Panc1 (cell line): ENCODE measurements around the gene SRXN1. TPM values are rescaled to one million over a fixed set of nuclear protein-coding genes. Genes with fewer than 3 reads are reported as not detected.

Experiments
- ATAC-seq: fragments of 200-7000 bp; cut with Tn5 transposase; 2 replicates; pipeline ENCODE4 v1.9.1; 2020; ENCODE audit warnings: mild to moderate bottlenecking, moderate library complexity
- BruUV-seq: library from RNA; stranded (reverse); fragments of 400-500 nt; replicated peaks from 2 replicates; lab custom pipeline; 2021; lab: Mats Ljungman, UMichigan
- CTCF ChIA-PET: fragments of 300-600 bp; sonication (Branson Sonifier 250); formaldehyde crosslinking; loops from one replicate; lab custom pipeline; 2022; ENCODE audit warnings: antibody characterized with exemption; lab: Charles Lee
- POLR2A ChIA-PET: fragments of 300-600 bp; sonication (Branson Sonifier 250); formaldehyde crosslinking; loops from one replicate; lab custom pipeline; 2022; ENCODE audit warnings: antibody characterized with exemption; lab: Charles Lee
- DNase-seq: peaks from one replicate; pipeline ENCODE4 v3.0.0-alpha.2; 2010; ENCODE audit warnings: low read depth, low spot score
- H3K27ac ChIP-seq: 2 replicates; pipeline ENCODE4 v1.5.1; 2011; ENCODE audit warnings: mild to moderate bottlenecking, low read length, inconsistent platforms
- H3K27me3 ChIP-seq: fragments of 200-500 bp; sonication (Bioruptor generic); 2 replicates; pipeline ENCODE4 v1.6.0; 2014; ENCODE audit warnings: low read length, inconsistent platforms; ENCODE audit not compliant: control insufficient read depth, insufficient read depth
- H3K36me3 ChIP-seq: fragments of 200-500 bp; sonication (Bioruptor generic); 2 replicates; pipeline ENCODE4 v1.5.1; 2014; ENCODE audit warnings: inconsistent platforms, mild to moderate bottlenecking, low read length, moderate library complexity; ENCODE audit not compliant: control insufficient read depth, insufficient read depth
- H3K4me1 ChIP-seq: 2 replicates; pipeline ENCODE4 v1.5.1; 2011; ENCODE audit warnings: inconsistent platforms, mild to moderate bottlenecking, low read length, moderate library complexity; ENCODE audit not compliant: control insufficient read depth, insufficient read depth
- H3K4me3 ChIP-seq, 2 experiments: 2 replicates each; pipeline ENCODE4 v1.5.1; 2011 to 2012; ENCODE audit warnings: low read depth in 2 of 2, low read length in 2 of 2, mild to moderate bottlenecking in 2 of 2, inconsistent platforms in 1 of 2, moderate library complexity in 1 of 2
- H3K9me3 ChIP-seq: fragments of 200-500 bp; sonication (Bioruptor generic); 2 replicates; pipeline ENCODE4 v1.5.1; 2014; ENCODE audit warnings: low read depth, mild to moderate bottlenecking, inconsistent platforms, low read length, moderate library complexity; ENCODE audit not compliant: control insufficient read depth, insufficient read depth
- CTCF ChIP-seq: fragments of 450-650 bp; IDR thresholded peaks from 2 replicates; pipeline ENCODE4 v1.5.1; 2017; ENCODE audit warnings: mild to moderate bottlenecking
- REST ChIP-seq, 2 experiments: IDR thresholded peaks; 2 replicates each; pipeline ENCODE4 v1.6.1; 2011 to 2012; ENCODE audit warnings: low read depth in 2 of 2, control low read depth in 1 of 2, low read length in 1 of 2, mild to moderate bottlenecking in 1 of 2, moderate library complexity in 1 of 2; ENCODE audit not compliant: insufficient read depth in 1 of 2
- SIN3A ChIP-seq: IDR thresholded peaks from 2 replicates; pipeline ENCODE4 v1.6.1; 2012; ENCODE audit warnings: low read depth, mild to moderate bottlenecking, low read length, moderate library complexity, borderline replicate concordance; ENCODE audit not compliant: insufficient read depth
- TCF7L2 ChIP-seq: IDR thresholded peaks from 2 replicates; pipeline ENCODE4 v1.6.1; 2011; ENCODE audit warnings: mild to moderate bottlenecking, low read depth, low read length, inconsistent platforms
- in situ Hi-C: cut with HindIII; loops from 2 replicates; pipeline ENCODE4 v1.10.0; 2016; ENCODE audit warnings: low sequenced_read_pairs, low pct_unique_long_range_greater_than_20kb
- intact Hi-C: fragments of 100-400 bp; cut with micrococcal nuclease; formaldehyde crosslinking; loops from one replicate; pipeline ENCODE4 v1.10.0; 2022; ENCODE audit not compliant: unreplicated experiment
- total RNA-seq: library from RNA; stranded (reverse); gene quantifications from one replicate; pipeline ENCODE4 v1.2.1, GENCODE V29; 2021; ENCODE audit not compliant: unreplicated experiment

The SRXN1 gene
- total RNA-seq, 1 experiment from 2014 or later: 34.5 TPM

- Histone ChIP-seq H3K4me3 (no peak overlapping the region), H3K9me3 (no peaks in the 10 kb centered on the region), H3K27me3 (peaks cover 27% of the 10 kb centered on the region; the same call in 1 of the 2 replicates), H3K27ac (no peak overlapping the region), H3K4me1 (peaks cover 5% of the 10 kb centered on the region), H3K36me3 (no peaks in the 10 kb centered on the region)
- BruUV-seq: no TSS peak
- in situ Hi-C loops: no loop called here
- ChIA-PET CTCF (interaction anchor here (0.5 kb wide), 1 partner anchor 63 kb away, joined by 3 read pairs; no protein-coding TSS in a partner anchor), POLR2A (no interaction called here)
- ATAC-seq: no peak
- TF ChIP-seq REST (IDR thresholded peaks at IDR 0.05; ENCODE audit: insufficient read depth in 1 of 2, low read depth in 2 of 2, low read length in 1 of 2) (peak in 1 of 2 experiments; percentile 58; a peak in 1 of 4 replicates), TCF7L2 (no peak)
- no peak for DNase-seq
- intact Hi-C loops: no loop called here
Measured at GRCh38 chr20:676315-676937, 23.4 kb upstream of the SRXN1 start.

- ChIA-PET POLR2A (no interaction called here), CTCF (no interaction called here)
- Histone ChIP-seq H3K9me3 (no peaks in the 10 kb centered on the region), H3K4me1 (peaks cover 5% of the 10 kb centered on the region), H3K27me3 (peaks cover 27% of the 10 kb centered on the region; the same call in 1 of the 2 replicates), H3K27ac (no peak within 1 kb of the TSS), H3K4me3 (peak within 1 kb of the TSS; percentile 14 to 21; a peak in 3 of 4 replicates), H3K36me3 (no peaks in the 10 kb centered on the region)
- no TSS peak for BruUV-seq
- intact Hi-C loops: no loop called here
- in situ Hi-C loops: no loop called here
- DNase-seq: no peak
- TF ChIP-seq SIN3A (peak; percentile 56; the same call in 1 of the 2 replicates), REST (IDR thresholded peaks at IDR 0.05; ENCODE audit: insufficient read depth in 1 of 2, low read depth in 2 of 2, low read length in 1 of 2) (peak; percentile 88 to 95), CTCF (no peak), TCF7L2 (peak; percentile 46; the same call in 1 of the 2 replicates)
- peak; percentile 73 for ATAC-seq
Measured at GRCh38 chr20:675453-676314, 22.7 kb upstream of the SRXN1 start, which contains the start of gene SCRT2. Gene SCRT2 (minus strand): TSS chr20:675802. CDS start chr20:675601, 201 bp downstream.
